ENCODE measurements around the gene HOXA2.

The HOXA2 gene

DNA sequence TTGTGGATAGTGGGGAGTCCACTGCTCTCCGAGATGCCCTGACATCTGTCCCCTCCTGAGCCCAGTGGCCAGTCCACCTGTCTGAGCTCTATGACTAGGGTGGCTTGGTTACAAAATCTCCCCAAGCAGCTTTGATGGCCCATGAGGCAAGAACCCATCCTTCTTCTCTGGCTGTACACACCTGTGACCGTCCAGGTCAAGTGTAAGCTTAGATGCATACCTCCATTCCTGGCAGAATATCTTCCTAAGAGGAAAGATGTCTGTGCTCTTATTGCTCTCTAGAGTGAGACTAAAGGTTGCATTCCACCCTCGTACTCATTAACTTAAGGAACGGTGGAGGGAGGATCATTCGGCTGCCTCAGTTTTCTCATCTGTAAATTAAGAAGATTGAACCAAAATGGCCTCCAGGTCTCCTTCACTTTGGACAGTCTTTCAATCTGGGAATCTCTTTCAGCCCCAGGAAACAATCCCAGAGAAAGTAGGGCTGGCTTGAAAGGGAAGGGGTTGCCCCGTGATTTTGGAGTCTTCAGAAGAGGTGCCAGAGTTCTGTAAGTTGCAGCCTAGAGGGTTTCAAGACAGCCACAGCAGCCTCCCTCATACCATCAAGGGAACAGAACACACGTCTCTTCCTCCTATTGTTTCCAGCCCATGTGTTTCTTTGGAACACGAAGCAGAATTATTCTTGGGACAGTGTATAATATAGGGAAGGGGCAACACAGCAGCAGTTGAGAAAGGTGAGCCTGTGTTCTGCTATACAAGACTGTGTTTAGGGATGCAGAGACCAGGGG lies 22.6 kb upstream of the HOXA2 start:
- no peak for DNase-seq

DNA sequence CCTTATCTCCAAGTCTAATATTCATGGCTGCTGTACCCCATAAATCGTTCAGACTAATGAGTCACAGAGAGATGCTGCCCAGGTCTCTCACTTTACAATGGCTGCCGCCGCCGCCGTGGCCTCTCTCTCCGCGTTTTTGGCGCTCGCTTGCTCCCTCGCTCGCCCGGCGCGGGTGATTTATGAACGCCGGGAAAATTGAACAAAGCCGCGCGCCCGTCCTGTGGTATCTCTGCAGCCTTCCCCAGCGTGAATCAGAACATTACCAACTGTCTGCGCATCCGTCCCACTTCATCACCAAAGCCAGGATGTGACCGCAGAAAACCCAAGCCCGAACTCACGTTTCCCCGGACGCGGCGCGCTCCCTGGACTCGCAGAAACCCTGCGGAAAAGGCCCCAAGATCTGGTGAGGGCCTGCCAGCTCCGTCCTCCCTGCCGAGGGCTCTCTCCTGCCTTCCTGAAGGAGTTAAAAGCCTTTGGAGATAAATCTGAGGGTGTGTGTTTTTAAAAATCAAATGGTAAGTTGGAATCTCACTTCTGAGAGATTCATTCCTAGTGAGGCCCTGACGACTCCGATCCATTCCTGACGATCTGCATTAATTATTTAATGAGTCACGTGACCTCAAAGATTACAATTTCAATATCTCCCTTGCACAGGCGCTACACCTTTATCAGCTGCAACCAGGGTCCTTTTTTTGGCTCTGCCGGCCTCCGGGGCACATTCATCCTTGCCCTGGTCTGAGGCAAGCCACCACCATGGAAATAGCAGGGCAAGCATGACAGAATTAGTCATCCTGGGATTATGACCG lies 21.8 kb upstream of the HOXA2 start:
- no peak for DNase-seq

DNA sequence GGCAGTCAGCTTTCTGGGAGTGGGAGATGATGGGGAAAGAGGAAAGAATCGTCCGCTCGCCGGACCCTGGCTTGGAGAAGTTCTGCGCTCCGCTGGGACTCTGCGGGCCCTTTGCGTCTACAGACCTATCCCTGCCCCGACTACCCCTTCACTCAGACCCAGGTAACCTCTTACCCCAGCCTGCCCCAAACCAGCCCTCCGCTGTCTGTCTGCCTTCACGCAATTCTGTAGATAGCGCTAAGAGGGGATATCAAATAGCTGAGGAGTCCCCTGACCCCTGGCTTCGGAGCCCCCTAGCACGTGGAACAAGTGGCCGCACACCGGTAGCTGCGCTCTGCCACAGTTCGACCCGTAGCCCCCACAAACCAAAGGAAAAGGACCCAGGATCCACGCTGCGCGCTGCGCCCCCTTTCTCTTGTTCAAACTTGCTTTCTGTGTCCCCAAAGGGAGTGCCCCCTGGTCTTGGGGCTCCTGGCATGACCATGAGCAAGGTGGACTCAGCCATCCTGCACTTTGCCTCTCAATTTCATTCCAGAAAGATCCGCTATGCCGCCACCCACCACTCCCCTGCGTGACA lies 21.1 kb upstream of the HOXA2 start:
- no peak for DNase-seq

DNA sequence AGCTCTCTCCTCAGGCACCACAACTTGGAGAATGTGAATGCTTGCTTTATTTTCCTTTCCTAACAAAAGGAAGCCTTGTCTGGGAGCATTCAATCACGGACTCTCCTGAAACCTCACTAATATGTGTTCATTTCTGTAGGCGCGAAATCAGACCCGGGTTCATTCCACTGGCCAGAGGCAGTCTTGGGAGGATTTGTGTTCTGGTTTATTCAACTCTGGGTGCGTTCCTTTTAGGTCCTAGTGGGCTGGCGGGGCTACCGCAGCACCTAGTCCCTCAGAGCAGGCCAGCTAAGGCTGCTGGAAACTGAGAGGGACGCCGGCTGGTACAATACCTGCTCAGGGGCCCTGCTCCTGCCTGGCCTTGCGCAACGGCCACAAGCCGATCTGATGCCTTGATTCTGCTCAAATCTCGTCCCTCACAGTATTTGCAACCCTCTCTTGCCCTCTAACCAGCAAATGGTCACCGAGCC lies 20.6 kb upstream of the HOXA2 start:
- no peak for DNase-seq

DNA sequence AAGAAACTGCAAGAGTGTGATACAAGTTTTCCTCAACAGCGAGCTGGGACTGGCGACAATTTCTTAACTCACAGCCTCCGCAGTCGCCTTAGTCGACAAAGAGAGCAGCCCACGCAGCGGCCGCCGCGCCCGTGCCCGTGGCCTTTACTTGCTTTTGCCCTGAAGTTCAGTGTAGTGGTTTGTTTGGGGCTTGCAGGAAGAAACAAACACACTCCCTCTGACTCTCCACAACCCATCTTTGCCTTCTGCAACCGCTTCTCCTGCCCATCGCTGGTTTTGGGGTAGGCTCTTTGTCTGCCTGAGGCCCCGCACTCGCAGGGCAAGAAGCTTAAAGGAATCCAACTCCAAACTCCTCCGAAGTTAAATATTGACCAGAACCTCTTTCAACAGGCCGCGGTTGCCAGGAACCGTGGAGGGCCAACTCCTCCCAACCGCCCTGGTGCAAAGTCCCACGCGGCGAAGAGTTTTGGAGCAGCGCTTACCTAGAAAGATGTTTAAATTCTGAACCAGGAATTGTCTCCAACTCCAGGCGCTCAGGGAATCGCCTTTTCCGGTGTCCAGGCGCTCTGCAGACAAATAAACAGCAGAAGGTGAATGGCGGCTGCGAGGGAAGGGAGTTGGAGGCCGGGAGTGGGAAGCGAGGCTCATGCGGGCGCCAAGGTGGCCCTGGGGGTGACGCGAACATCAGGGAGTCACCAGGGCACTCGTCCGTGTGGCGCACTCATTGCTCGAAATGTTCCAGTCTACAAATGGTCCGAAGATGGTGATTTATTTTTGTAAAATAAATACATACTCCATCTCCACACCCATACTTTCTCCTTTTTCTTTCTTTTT lies 19.8 kb upstream of the HOXA2 start:
- DNase-seq, result no peak

DNA sequence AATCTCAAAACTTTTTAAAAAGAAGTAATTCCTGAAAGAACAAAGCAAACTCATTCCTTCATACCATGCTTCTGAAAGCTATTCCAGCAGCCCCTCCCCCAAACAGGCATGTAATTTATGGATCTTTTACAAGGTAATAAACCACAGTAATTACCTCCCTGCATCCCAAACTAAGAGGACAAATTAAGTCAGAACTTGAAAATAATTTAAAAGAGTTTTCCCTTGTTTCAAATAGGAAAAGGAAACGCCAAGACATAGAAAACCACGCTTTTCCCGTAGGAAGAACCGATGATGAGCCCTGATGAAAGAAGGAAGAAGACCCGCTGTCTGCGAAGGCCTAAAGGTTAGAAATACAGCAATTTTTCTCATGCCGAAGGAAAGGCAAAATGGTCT lies 19.2 kb upstream of the HOXA2 start:
- DNase-seq, result no peak

DNA sequence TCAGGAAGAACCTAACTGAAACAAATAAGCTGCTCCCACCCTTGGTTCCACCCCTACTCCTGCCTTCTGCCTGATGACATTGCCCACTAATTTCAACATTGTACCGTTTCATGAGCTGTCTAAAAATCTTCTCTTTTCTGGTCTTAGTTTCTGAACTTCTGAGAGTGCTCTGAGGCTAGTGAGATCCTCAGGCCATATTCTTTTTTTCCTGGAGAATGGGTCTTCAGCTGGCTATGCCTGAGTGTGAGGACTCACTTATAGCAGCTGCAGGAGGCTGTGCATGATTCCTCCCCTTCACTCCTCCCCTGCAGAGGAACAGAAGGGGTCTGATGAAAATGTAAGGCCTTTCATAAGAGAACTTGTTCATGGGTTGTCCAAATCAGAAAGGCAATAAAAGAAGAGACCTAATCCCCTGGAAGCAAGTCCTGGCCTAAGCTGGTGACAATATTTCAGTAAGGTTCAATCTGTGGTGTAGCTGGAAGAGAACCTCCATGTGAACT lies 17.0 kb upstream of the HOXA2 start:
- no peak for DNase-seq

DNA sequence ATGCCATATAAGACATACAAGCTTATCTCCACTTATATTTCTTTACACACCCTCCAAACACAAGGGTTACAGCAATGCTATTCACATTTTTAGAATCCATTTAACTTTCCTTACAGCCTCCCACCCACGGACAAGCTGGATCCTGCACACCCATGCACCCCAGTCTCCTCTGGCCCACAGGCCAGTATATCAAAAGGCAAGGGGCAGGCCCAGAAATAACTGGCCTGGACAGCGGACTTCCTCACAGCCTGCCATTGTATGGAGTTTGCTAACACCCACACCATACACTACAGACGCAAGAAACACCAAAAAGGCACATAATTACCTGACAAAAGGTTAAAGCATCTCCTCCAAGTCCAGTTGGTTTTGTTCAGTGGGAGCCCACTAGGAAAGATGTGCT lies 16.1 kb upstream of the HOXA2 start:
- DNase-seq, result no peak

GRCh38 chr7:27117887-27118491 lies 15.5 kb upstream of the HOXA2 start:
- no peak for DNase-seq

DNA sequence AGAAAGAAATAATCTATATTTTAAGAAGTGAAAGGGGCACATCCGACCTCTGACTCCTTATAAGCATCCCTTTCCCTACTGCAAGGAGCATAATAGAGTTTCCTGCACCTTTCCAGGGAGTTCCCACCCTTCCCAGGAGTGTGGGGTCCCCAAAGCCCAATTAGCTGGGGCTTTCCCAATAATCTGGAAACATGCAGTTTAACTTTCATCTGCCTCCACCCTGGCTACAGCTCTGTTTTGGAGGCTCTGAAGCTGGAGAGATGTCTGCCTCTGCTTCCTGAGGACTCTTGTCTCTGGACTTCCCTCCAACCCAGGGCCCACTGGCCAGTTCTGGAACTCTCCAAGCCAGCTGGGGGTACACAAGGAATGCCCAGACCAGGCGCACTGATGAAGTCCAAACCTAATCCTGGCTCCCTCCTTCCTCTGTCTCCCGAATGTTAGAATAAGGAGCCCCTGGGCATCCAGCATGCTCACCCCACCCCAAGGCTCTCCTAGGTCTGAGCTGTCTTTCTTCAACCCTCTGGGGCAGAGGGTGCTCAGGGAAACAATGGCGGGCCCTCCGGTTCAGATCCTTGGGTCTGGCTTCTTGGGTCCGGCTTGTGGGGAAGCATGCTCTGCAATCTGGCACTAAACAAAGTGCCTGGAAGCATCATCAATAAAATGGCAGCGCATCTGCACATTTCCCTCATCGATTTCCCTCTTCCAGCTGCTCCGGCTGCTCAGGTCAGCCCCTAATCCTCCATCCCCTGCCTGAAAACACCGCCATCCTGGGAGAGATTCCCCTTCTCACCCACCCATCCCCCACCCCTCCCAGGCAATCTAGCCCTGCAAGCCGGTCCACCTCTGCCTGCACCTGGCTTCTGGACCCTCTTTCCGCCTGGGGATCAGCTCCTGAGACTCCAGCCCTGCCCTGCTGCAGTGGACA lies 14.7 kb upstream of the HOXA2 start:
- no peak for DNase-seq

DNA sequence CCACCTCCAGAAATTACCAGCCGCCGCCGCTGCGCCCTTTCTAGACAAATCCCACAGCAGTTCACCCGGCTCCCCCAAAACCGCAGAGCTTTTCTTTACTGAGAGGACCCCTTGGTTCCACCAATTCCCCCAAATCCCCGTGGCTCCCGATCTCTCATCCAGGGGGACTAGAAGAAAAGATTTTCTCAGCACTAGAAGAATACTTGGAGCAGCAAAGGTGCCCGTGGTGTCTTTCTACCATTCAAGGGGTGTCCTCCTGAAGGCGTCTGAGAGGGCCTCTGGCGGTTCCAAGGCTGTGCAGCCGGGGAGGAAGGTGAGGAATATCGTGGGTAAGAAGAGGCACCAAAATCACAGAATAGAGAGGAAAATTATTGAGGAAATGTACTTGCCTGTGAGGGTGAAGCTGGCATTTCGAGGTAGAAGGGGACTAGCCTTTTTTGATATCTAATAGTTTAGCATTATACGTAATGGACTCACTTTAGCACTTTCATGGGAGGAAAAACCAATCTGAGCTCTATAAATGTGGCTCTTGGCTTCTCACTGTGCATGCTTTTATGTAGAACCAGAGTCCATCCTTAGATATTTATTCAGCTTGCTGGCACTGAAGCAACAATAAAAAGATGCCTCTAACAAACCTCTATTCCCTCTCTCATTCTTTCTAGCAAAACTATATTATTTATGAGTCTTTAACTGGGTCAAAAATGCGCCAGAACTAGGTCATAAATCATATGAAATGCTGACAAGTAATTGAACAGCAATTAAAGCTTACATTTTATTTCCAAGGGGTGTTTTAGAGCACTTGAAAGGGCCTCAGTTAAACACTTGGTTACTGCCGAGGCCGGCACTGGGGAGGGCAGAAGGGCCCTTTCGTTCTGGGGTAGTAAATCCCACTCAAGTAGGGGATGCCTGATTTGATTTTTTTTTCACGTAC lies 13.8 kb upstream of the HOXA2 start:
- no peak for DNase-seq

- DNase-seq, result no peak
Measured at GRCh38 chr7:27115221-27116026, 12.9 kb upstream of the HOXA2 start.

DNA sequence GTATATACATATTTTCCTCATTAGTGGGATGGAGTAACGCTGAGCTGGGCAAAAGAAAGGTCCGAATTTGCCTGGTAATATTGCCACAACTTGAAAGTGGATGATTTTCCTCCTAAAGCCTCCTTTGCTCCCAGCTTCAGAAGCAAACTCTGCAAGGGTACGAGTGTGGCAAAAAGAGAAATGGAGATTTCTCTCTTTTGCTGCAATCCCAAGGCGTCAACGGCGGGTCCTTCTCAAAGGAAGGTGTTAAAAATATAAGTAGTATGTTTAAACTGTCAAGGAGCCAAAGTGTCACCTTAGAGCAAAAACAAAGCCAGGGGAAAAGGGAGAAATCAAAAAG lies 12.4 kb upstream of the HOXA2 start:
- DNase-seq, result no peak

GRCh38 chr7:27113991-27114769 lies 11.7 kb upstream of the HOXA2 start:
- DNase-seq, result no peak

DNA sequence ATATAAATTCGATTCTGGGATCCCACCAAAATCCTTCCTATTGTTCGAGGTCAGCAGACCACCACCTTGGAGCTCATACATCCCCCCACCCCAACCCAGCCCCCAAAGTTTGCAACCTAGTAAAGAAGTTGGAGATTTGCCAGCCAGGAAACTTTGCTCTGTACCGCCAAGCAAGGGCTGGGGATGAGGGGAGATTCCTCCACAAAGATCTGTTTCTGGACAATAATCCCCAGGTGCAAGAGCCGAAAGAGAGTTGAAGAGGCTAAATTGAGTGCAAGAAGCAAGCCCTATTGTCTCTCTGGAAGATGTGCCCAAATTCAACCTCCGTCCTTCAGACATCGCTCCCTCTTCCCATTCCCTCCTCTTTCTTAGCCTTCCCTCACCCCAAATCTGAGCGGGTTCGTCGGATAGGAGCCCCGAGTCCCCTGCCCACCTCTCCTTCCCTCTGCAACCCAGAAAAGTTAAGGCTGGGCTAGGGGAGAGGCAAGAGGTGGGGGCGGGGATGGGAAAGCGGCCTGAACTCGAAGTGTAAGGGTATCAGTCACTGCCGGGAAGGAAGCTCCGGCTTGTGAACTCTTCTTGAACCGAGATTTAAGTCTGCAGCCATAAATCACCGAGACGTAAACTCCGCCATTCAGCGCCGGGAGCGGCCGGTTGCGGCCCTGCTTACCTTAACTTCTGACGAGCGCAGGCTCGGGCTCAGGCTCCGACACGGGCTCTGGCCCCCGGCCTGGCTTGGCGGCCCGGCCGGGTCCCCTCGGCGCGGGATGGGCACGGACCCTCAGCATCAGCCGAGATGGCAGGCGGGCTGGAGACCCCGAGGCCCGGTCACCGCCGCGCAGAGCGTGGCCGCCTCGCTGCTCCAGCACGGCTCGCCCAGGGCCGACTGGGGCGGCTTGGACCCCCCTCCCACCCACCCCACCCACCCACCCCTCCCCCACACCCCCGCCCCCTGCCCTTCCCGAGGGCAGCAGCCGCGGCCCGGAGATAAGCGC lies 10.8 kb upstream of the HOXA2 start:
- DNase-seq, result no peak

GRCh38 chr7:27112361-27112760 lies 9.9 kb upstream of the HOXA2 start:
- DNase-seq, result no peak

GRCh38 chr7:27111751-27112277 lies 9.3 kb upstream of the HOXA2 start:
- DNase-seq, result no peak

Measured in inflammatory macrophage (primary cell).